ENCODE results near the gene NUAK2. TPM values are rescaled to one million over a fixed set of nuclear protein-coding genes. Genes with fewer than 3 reads are reported as not detected.

NUAK2 gene
- total RNA-seq, 3 donors from 2014 or later (not counting 1 experiment from before 2014, with no cell fraction given), result 17.3 to 21.7 (median 21.5) TPM

DNA sequence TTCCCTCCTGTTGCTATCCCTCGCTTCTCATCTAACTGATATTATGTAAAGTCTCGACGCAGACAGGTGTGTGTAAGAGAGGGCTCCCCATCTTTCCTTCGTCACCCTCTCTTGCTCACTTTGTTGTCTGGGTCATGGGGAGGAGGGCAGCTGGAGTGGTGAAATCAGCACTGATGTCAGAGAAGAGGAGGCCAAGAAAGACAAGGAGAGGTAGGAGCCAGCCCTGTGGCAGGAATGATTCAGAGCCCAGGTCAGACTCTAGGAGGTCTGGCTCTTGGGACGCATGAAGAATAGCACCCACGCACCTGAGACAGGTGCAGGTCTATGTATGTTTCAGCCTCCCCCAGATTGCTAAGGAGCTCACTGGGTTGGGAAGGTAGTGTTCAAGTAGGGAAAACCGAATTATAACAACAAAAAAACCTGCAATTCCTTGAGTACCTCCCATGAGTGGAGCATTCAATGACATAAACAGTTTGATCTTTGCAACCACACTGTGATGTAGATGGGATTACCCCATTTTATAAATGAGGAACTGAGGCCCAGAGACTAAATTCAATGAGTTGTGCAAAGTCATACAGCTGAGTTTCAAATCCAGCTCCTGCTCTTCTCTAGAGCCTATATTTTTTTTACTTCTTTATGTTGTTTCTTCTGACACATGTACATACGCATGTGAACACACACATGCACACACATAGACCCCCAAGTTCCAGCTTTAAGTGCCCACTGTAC, 10.4 kb downstream of the NUAK2 start:
- Mint-ChIP-seq H3K9me3 (no peaks in the 10 kb centered on the region), H3K36me3 (peaks cover 9% of the 10 kb centered on the region), H3K4me1 (peaks cover 50 to 69% of the 10 kb centered on the region in 2 donors), H3K27ac (peak overlapping the region; percentile 62 to 94), H3K4me3 (no peak overlapping the region), H3K27me3 (ENCODE audit: low read depth in 2 of 2) (no peaks in the 10 kb centered on the region)
- Histone ChIP-seq H3K4me1 (ENCODE audit: control insufficient read depth, insufficient read depth, low read length) (peaks cover 59% of the 10 kb centered on the region), H3K27me3 (ENCODE audit: control insufficient read depth, insufficient read depth, low read length) (no peaks in the 10 kb centered on the region), H3K9me3 (ENCODE audit: control insufficient read depth, insufficient read depth, low read length) (no peaks in the 10 kb centered on the region), H3K36me3 (ENCODE audit: control insufficient read depth, insufficient read depth, low read length) (peaks cover 57% of the 10 kb centered on the region), H3K4me3 (ENCODE audit: low read length) (no peak overlapping the region), H3K27ac (ENCODE audit: low read length) (peak overlapping the region; percentile 88)
- no peak for DNase-seq
- ATAC-seq, result no peak
- 99% methylated on average over 5 of the region's 8 CpGs for WGBS (ENCODE audit: insufficient coverage)
- intact Hi-C loops (cut with micrococcal nuclease), result loop anchor here (5.0 kb wide), 1 partner anchor 189 kb away; the partner anchor contains the start of gene RBBP5
- no peak for TF ChIP-seq CTCF (IDR thresholded peaks at IDR 0.05)

GRCh38 chr1:205309741-205310140, 11.8 kb downstream of the NUAK2 start:
- H3K9me3 Mint-ChIP-seq, result no peaks in the 10 kb centered on the region
- H3K27ac ChIP-seq (ENCODE audit: low read length), result no peak overlapping the region
- intact Hi-C loops (cut with micrococcal nuclease), result loop anchor here (5.0 kb wide), 1 partner anchor 187 kb away; the partner anchor contains the start of gene RBBP5

DNA sequence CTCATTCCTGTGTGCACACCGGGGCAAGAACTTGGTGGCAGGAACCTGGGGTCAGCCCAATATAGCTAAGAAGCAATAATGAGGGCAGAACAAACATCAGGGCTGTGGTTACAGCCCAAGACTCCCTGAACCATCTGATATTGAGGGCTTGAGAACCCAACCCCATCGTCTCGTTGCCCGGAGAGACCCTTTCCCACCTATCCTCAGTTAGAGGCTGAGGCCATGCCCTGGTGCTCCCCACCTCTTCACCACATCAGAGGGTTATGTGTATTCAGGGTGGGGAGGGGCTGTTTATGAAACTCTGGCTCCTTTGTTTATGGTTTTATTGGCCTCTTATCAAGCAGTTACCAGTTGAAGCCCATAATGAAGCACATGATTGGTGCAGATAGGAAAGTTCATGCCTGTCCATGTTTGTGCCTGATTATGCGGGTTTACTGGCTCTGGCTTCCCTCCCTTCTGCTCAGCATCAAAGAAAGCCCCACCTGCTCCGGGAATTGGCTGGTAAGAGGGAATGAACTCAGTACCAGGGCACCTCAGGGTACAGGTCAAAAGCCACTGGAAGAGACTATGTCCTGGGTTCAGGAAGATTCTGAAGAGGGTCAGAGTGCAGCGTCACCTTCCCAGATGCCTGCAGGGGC, 14.5 kb downstream of the NUAK2 start:
- no peak for ATAC-seq
- no peaks in the 10 kb centered on the region for H3K27me3 Mint-ChIP-seq (ENCODE audit: low read depth in 2 of 2)
- no peak overlapping the region for H3K27ac ChIP-seq (ENCODE audit: low read length)
- H3K4me1 ChIP-seq (ENCODE audit: control insufficient read depth, insufficient read depth, low read length), result peaks cover 20% of the 10 kb centered on the region
- no peak overlapping the region for H3K4me3 Mint-ChIP-seq
- H3K9me3 ChIP-seq (ENCODE audit: control insufficient read depth, insufficient read depth, low read length), result no peaks in the 10 kb centered on the region
- intact Hi-C loops (cut with micrococcal nuclease), result no loop called here
- H3K4me3 ChIP-seq (ENCODE audit: low read length), result no peak overlapping the region
- H3K36me3 ChIP-seq (ENCODE audit: control insufficient read depth, insufficient read depth, low read length), result peaks cover 94% of the 10 kb centered on the region
- H3K27me3 ChIP-seq (ENCODE audit: control insufficient read depth, insufficient read depth, low read length), result no peaks in the 10 kb centered on the region
- WGBS (ENCODE audit: insufficient coverage), result 73% methylated on average over 7 of the region's 7 CpGs
- H3K27ac Mint-ChIP-seq, result no peak overlapping the region
- no peak for DNase-seq
- no peaks in the 10 kb centered on the region for H3K9me3 Mint-ChIP-seq
- no peak for TF ChIP-seq CTCF (IDR thresholded peaks at IDR 0.05)
- H3K4me1 Mint-ChIP-seq, result peaks cover 26 to 46% of the 10 kb centered on the region in 2 donors
- peaks cover 21% of the 10 kb centered on the region for H3K36me3 Mint-ChIP-seq

More at GRCh38 chr1:205309741-205310140, 11.8 kb downstream of the NUAK2 start:
- ATAC-seq, result no peak
- H3K27ac Mint-ChIP-seq, result no peak overlapping the region
- peaks cover 17% of the 10 kb centered on the region for H3K36me3 Mint-ChIP-seq
- no peak overlapping the region for H3K4me3 Mint-ChIP-seq
- peaks cover 50 to 65% of the 10 kb centered on the region in 2 donors for H3K4me1 Mint-ChIP-seq
- no peak for DNase-seq
- H3K4me3 ChIP-seq (ENCODE audit: low read length), result no peak overlapping the region
- TF ChIP-seq CTCF (IDR thresholded peaks at IDR 0.05), result no peak
- H3K27me3 Mint-ChIP-seq (ENCODE audit: low read depth in 2 of 2), result no peaks in the 10 kb centered on the region
- WGBS (ENCODE audit: insufficient coverage), result 87% methylated on average over 1 of the region's 1 CpG
- peaks cover 46% of the 10 kb centered on the region for H3K4me1 ChIP-seq (ENCODE audit: control insufficient read depth, insufficient read depth, low read length)
- H3K9me3 ChIP-seq (ENCODE audit: control insufficient read depth, insufficient read depth, low read length), result no peaks in the 10 kb centered on the region
- no peaks in the 10 kb centered on the region for H3K27me3 ChIP-seq (ENCODE audit: control insufficient read depth, insufficient read depth, low read length)
- peaks cover 70% of the 10 kb centered on the region for H3K36me3 ChIP-seq (ENCODE audit: control insufficient read depth, insufficient read depth, low read length)

All from natural killer cell (primary cell).